Gastroesophageal sphincter (tissue), 4 donors: ENCODE results near the gene FAM50B. TPM values are rescaled to one million over a fixed set of nuclear protein-coding genes. Genes with fewer than 3 reads are reported as not detected.
"Not testable (repeated sequence)": the region's sequence is repeated elsewhere in the genome, so short reads cannot be mapped to it uniquely, and the experiment has no call there.

ENCODE experiments used
- ATAC-seq: fragments of 150-250 bp; one replicate; pipeline ENCODE4 v1.9.1; 2016; ENCODE audit warnings: mild to moderate bottlenecking, moderate library complexity
- H3K27ac ChIP-seq, 4 donors: fragments of 200-600 bp; sonication (generic) in 3 of 4; 1 replicate in 3 of 4; 2 replicates in 1 of 4; pipeline ENCODE4 v1.5.1; 2016 to 2019
- H3K27me3 ChIP-seq: fragments of 200-600 bp; sonication (generic); one replicate; pipeline ENCODE4 v1.5.1; 2019
- H3K36me3 ChIP-seq, 2 donors: fragments of 200-600 bp; sonication (generic); one replicate each; pipeline ENCODE4 v1.5.1; 2019; ENCODE audit warnings: control low read depth in 1 of 2
- H3K4me1 ChIP-seq, 3 donors: fragments of 200-600 bp; sonication (generic); 1 replicate in 2 of 3; 2 replicates in 1 of 3; pipeline ENCODE4 v1.5.1; 2016 to 2019; ENCODE audit warnings: control low read depth in 2 of 3
- H3K4me3 ChIP-seq, 2 donors: fragments of 200-600 bp; sonication (generic); one replicate each; pipeline ENCODE4 v1.5.1; 2019; ENCODE audit warnings: mild to moderate bottlenecking in 1 of 2, moderate library complexity in 1 of 2
- H3K9me3 ChIP-seq, 3 donors: fragments of 200-600 bp; sonication (generic); one replicate each; pipeline ENCODE4 v1.5.1; 2017 to 2019; ENCODE audit warnings: control low read depth in 2 of 3
- CTCF ChIP-seq, 4 experiments: fragments of 200-600 bp in 2 of 4; fragments of 450-650 bp in 2 of 4; sonication (generic) in 1 of 4; IDR thresholded peaks; one replicate each; pipeline ENCODE4 v1.5.1; 2017 to 2019; ENCODE audit warnings: antibody characterized with exemption in 4 of 4, mild to moderate bottlenecking in 2 of 4, moderate library complexity in 2 of 4
- EP300 ChIP-seq: sonication (generic); formaldehyde crosslinking; IDR thresholded peaks from one replicate; pipeline ENCODE4 v1.6.1; 2017; ENCODE audit warnings: antibody characterized with exemption, mild to moderate bottlenecking
- POLR2A ChIP-seq, 2 donors: fragments of 450-650 bp; IDR thresholded peaks; one replicate each; pipeline ENCODE4 v1.6.1; 2017; ENCODE audit warnings: antibody characterized with exemption in 2 of 2, mild to moderate bottlenecking in 2 of 2, moderate library complexity in 1 of 2
- POLR2AphosphoS5 ChIP-seq: sonication (generic); formaldehyde crosslinking; IDR thresholded peaks from one replicate; pipeline ENCODE4 v1.6.1; 2017; ENCODE audit warnings: antibody characterized with exemption
- WGBS, 2 donors: methylation state at CpG; one replicate each; pipeline ENCODE4 v1.1.5; 2018; ENCODE audit warnings: low coverage in 1 of 2; 5-methylcytosine and 5-hydroxymethylcytosine counted together
- total RNA-seq, 4 donors: library from RNA; depleted of rRNA; stranded (reverse); fragments of >200 nt; gene quantifications; one replicate each; pipeline ENCODE4 v1.1.0, GENCODE V29; 2016

FAM50B gene
- total RNA-seq, 4 donors from 2014 or later = 14.7 to 23.7 (median 18.8) TPM

- 85 to 89% methylated on average over 12 to 13 of the region's 14 CpGs for WGBS, 2 donors
- Histone ChIP-seq H3K4me1 (no peaks in the 10 kb centered on the region), H3K9me3 (peaks cover 0 to 6% (median 0%) of the 10 kb centered on the region in 3 donors), H3K4me3 (no peak overlapping the region), H3K36me3 (no peaks in the 10 kb centered on the region), H3K27me3 (no peaks in the 10 kb centered on the region), H3K27ac (no peak overlapping the region)
- ATAC-seq = no peak
- no peak for TF ChIP-seq POLR2A (IDR thresholded peaks at IDR 0.05)
- TF ChIP-seq POLR2AphosphoS5 = no peak
- TF ChIP-seq EP300 = no peak
- TF ChIP-seq CTCF (IDR thresholded peaks at IDR 0.05) = no peak
Measured at GRCh38 chr6:3857468-3858456, 8.6 kb downstream of the FAM50B start.

GRCh38 chr6:3859878-3860552 lies 10.8 kb downstream of the FAM50B start:
- 71 to 75% methylated on average over 1 of the region's 1 CpG for WGBS, 2 donors

GRCh38 chr6:3861424-3861823 lies 12.3 kb downstream of the FAM50B start:
- Histone ChIP-seq H3K9me3 (peaks cover 0 to 6% (median 0%) of the 10 kb centered on the region in 3 donors), H3K36me3 (no peaks in the 10 kb centered on the region), H3K4me1 (no peaks in the 10 kb centered on the region), H3K27ac (no peak overlapping the region), H3K27me3 (peaks cover 5% of the 10 kb centered on the region), H3K4me3 (no peak overlapping the region)
- no peak for TF ChIP-seq POLR2A (IDR thresholded peaks at IDR 0.05)
- TF ChIP-seq EP300 = no peak
- no peak for TF ChIP-seq CTCF (IDR thresholded peaks at IDR 0.05)
- WGBS, 2 donors = 63 to 90% methylated on average over 2 of the region's 4 CpGs
- no peak for ATAC-seq

More at GRCh38 chr6:3859878-3860552, 10.8 kb downstream of the FAM50B start:
- no peak for TF ChIP-seq POLR2AphosphoS5
- TF ChIP-seq CTCF (IDR thresholded peaks at IDR 0.05) = no peak
- TF ChIP-seq EP300 = no peak
- no peak for TF ChIP-seq POLR2A (IDR thresholded peaks at IDR 0.05)
- Histone ChIP-seq H3K27me3 (no peaks in the 10 kb centered on the region), H3K27ac (no peak overlapping the region), H3K36me3 (no peaks in the 10 kb centered on the region), H3K4me3 (no peak overlapping the region), H3K9me3 (peaks cover 0 to 6% (median 0%) of the 10 kb centered on the region in 3 donors), H3K4me1 (no peaks in the 10 kb centered on the region)
- no peak for ATAC-seq

- WGBS, 2 donors = 0 to 80% methylated on average over 1 to 2 of the region's 3 CpGs
- no peaks in the 10 kb centered on the region for H3K4me1 ChIP-seq
- H3K9me3 ChIP-seq = peaks cover 0 to 6% (median 0%) of the 10 kb centered on the region in 3 donors
- H3K27me3 ChIP-seq = peaks cover 5% of the 10 kb centered on the region
- no peaks in the 10 kb centered on the region for H3K36me3 ChIP-seq
- ATAC-seq = no peak
- no peak overlapping the region for H3K4me3 ChIP-seq
- H3K27ac ChIP-seq = no peak overlapping the region
- no peak for TF ChIP-seq POLR2AphosphoS5
Measured at GRCh38 chr6:3862038-3862437, 12.9 kb downstream of the FAM50B start.

- H3K36me3 ChIP-seq, H3K4me1 ChIP-seq, H3K27ac ChIP-seq, ATAC-seq, H3K27me3 ChIP-seq, H3K4me3 ChIP-seq, H3K9me3 ChIP-seq: not testable (repeated sequence)
- 96% methylated on average over 2 of the region's 5 CpGs; no CpG with 5 or more reads in 1 of the 2 donors for WGBS, 2 donors
Measured at GRCh38 chr6:3863322-3863721, 14.1 kb downstream of the FAM50B start.
